ENCODE data around the gene SH2B3.

SH2B3 gene

DNA sequence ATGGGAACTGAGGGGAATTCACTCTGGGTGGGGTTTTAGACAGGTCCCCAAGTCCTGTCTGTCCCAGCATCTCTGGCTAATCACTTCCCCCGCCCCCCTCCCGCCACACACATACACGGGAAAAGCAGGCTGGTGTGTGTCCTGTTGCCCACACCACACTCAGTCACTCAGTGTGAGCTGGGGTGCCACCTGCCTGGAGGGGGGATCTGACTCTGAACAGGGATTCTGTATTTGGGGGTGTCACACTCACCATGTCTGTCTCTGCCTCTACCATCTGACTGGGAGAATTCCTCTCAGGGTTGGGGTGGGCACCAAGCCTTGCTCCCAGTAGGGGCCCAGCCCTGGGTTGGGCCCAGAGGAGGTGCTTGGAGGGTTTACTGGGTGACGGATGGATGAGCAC, 31.1 kb downstream of the SH2B3 start:
- no peak overlapping the region for H3K4me3 ChIP-seq (ENCODE audit: low read depth, low read length)
- TF ChIP-seq, protein P1, sequence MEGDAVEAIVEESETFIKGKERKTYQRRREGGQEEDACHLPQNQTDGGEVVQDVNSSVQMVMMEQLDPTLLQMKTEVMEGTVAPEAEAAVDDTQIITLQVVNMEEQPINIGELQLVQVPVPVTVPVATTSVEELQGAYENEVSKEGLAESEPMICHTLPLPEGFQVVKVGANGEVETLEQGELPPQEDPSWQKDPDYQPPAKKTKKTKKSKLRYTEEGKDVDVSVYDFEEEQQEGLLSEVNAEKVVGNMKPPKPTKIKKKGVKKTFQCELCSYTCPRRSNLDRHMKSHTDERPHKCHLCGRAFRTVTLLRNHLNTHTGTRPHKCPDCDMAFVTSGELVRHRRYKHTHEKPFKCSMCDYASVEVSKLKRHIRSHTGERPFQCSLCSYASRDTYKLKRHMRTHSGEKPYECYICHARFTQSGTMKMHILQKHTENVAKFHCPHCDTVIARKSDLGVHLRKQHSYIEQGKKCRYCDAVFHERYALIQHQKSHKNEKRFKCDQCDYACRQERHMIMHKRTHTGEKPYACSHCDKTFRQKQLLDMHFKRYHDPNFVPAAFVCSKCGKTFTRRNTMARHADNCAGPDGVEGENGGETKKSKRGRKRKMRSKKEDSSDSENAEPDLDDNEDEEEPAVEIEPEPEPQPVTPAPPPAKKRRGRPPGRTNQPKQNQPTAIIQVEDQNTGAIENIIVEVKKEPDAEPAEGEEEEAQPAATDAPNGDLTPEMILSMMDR (IDR thresholded peaks at IDR 0.05; ENCODE audit: borderline replicate concordance, insufficient read depth, low read depth, low read length) = no peak

- no peak overlapping the region for H3K4me3 ChIP-seq (ENCODE audit: low read depth, low read length)
- TF ChIP-seq, protein P1 (IDR thresholded peaks at IDR 0.05; ENCODE audit: borderline replicate concordance, insufficient read depth, low read depth, low read length) = no peak
These were observed 32.2 kb downstream of the SH2B3 start for GRCh38 chr12:111437816-111438454.

DNA sequence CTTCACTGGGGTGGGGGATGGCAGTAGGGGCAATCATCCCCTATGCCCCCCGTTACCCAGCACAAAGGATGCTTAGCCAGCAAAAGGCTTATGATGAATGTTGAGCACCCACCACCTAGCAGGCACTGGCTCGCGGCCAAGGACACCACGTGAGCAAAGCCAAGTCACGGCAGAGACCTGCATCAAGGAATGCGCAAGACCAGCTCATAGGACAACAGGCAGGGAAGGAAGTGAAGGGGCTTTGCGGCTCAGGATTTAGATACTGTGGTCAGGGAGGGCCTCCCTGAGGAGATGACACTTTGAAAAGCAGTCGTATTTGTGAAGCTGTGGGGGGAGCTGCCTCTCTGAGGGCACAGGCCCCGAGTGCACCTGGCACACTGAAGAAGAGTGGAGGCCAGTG, 32.8 kb downstream of the SH2B3 start:
- TF ChIP-seq, protein P1 (IDR thresholded peaks at IDR 0.05; ENCODE audit: borderline replicate concordance, insufficient read depth, low read depth, low read length) = no peak
- no peak overlapping the region for H3K4me3 ChIP-seq (ENCODE audit: low read depth, low read length)

DNA sequence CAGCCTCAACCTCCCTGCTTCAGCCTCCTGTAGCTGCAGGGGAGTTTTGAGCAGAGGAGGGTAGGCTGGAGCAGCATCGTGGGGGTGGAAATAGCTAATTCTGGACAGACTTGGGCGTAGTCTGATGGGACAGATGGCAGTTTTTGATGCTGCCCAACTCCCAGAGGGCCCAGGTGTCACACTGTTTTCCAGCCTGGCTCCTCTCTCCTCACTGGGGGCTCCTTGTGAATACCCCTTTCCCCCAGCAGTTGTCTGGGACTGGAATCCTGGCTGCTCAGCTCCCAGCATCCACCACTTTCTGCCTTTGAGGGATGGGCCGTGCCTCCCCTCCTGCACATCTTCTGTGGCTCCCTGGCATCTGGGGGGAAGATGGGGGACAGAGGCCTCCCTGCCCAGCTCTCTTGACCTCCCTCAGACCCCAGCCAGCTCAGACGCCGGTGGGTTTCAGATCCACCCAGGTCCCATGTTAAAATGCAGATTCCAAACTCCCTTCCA, 34.0 kb downstream of the SH2B3 start:
- TF ChIP-seq, protein P1 (IDR thresholded peaks at IDR 0.05; ENCODE audit: borderline replicate concordance, insufficient read depth, low read depth, low read length) = no peak
- H3K4me3 ChIP-seq (ENCODE audit: low read depth, low read length) = no peak overlapping the region

GRCh38 chr12:111440152-111440551, 34.4 kb downstream of the SH2B3 start:
- TF ChIP-seq, protein P1 (IDR thresholded peaks at IDR 0.05; ENCODE audit: borderline replicate concordance, insufficient read depth, low read depth, low read length) = no peak
- no peak overlapping the region for H3K4me3 ChIP-seq (ENCODE audit: low read depth, low read length)

DNA sequence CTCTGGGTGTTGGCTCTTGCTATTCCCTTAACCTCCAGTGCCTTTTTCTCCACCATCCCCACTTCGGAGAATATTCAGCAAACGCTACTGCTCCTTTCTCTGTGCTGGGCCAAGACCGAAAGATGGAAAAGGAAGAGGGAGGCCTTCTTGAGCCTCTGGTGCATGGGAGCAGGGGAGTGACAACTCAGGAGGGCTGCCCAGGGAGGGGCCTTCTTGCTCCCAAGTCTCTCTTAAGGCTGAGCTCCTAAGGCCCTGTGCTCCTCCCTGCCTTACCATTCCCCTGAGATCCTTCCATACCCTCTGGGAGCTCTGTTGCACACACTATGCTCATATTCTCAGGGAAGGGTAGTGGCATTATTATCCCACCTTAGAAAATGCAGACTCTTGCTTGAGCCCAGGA, 34.9 kb downstream of the SH2B3 start:
- TF ChIP-seq, protein P1 (IDR thresholded peaks at IDR 0.05; ENCODE audit: borderline replicate concordance, insufficient read depth, low read depth, low read length) = no peak
- H3K4me3 ChIP-seq (ENCODE audit: low read depth, low read length) = no peak overlapping the region
